Neuronal stem cell (in vitro differentiated cells): ENCODE data around the gene CLHC1.
A peak's percentile ranks its signal among the peaks of the same experiment; 100 is the strongest.

Experiments used
- DNase-seq: peaks from one replicate; pipeline ENCODE4 v3.0.0-alpha.2; 2013; ENCODE audit warnings: low spot score
- H2AFZ ChIP-seq: one replicate; pipeline ENCODE4 v1.6.1; 2013; ENCODE audit warnings: mild to moderate bottlenecking, low read length, inconsistent platforms
- H2AK5ac ChIP-seq: 2 replicates; pipeline ENCODE4 v1.6.1; 2013; ENCODE audit warnings: low read depth, mild to moderate bottlenecking, inconsistent platforms, low read length, moderate library complexity, mixed read lengths
- H2BK120ac ChIP-seq: 2 replicates; pipeline ENCODE4 v1.6.1; 2013; ENCODE audit warnings: low read depth, mild to moderate bottlenecking, inconsistent platforms, low read length, moderate library complexity, mixed read lengths
- H2BK12ac ChIP-seq: one replicate; pipeline ENCODE4 v1.6.1; 2013; ENCODE audit warnings: low read length, inconsistent platforms
- H2BK15ac ChIP-seq: 2 replicates; pipeline ENCODE4 v1.6.1; 2013; ENCODE audit warnings: mild to moderate bottlenecking, low read length, inconsistent platforms, mixed read lengths
- H2BK5ac ChIP-seq: one replicate; pipeline ENCODE4 v1.6.1; 2013; ENCODE audit warnings: inconsistent platforms, mild to moderate bottlenecking, low read length, moderate library complexity
- H3K14ac ChIP-seq: one replicate; pipeline ENCODE4 v1.6.1; 2013; ENCODE audit warnings: low read length, inconsistent platforms
- H3K18ac ChIP-seq: 2 replicates; pipeline ENCODE4 v1.6.1; 2013; ENCODE audit warnings: low read length, inconsistent platforms
- H3K23ac ChIP-seq: 2 replicates; pipeline ENCODE4 v1.6.1; 2013; ENCODE audit warnings: low read depth, mild to moderate bottlenecking, mixed read lengths, low read length, inconsistent platforms; ENCODE audit not compliant: poor library complexity
- H3K27ac ChIP-seq: replicated peaks from 3 replicates; pipeline ENCODE4 v1.5.1; 2013; ENCODE audit warnings: low read length, inconsistent platforms
- H3K27me3 ChIP-seq, 3 experiments: 2 replicates each; pipeline ENCODE4 v1.6.1; 2013; ENCODE audit warnings: low read length in 3 of 3, mild to moderate bottlenecking in 2 of 3, inconsistent platforms in 1 of 3, low read depth in 1 of 3, mixed read lengths in 1 of 3, moderate library complexity in 1 of 3; ENCODE audit not compliant: control insufficient read depth in 3 of 3, insufficient read depth in 3 of 3
- H3K36me3 ChIP-seq, 2 donors: replicated peaks in 1 of 2; 2 replicates each; pipeline ENCODE4 v1.6.1; 2013; ENCODE audit warnings: low read length in 2 of 2; ENCODE audit not compliant: control insufficient read depth in 2 of 2, insufficient read depth in 2 of 2
- H3K4ac ChIP-seq: 2 replicates; pipeline ENCODE4 v1.6.1; 2013; ENCODE audit warnings: inconsistent platforms, mild to moderate bottlenecking, low read length, moderate library complexity
- H3K4me1 ChIP-seq, 2 donors: 1 replicate in 1 of 2; 2 replicates in 1 of 2; pipeline ENCODE4 v1.6.1; 2013; ENCODE audit warnings: low read length in 2 of 2, low read depth in 1 of 2; ENCODE audit not compliant: control insufficient read depth in 2 of 2, insufficient read depth in 1 of 2
- H3K4me2 ChIP-seq: one replicate; pipeline ENCODE4 v1.6.1; 2013; ENCODE audit warnings: mild to moderate bottlenecking, low read length, inconsistent platforms; ENCODE audit not compliant: insufficient read depth, poor library complexity, severe bottlenecking
- H3K4me3 ChIP-seq, 2 donors: 2 replicates each; pipeline ENCODE4 v1.5.1; 2013; ENCODE audit warnings: low read length in 2 of 2, mild to moderate bottlenecking in 2 of 2, inconsistent platforms in 1 of 2, moderate library complexity in 1 of 2
- H3K79me1 ChIP-seq: one replicate; pipeline ENCODE4 v1.6.1; 2013; ENCODE audit warnings: low read depth, mild to moderate bottlenecking, inconsistent platforms, low read length, moderate library complexity
- H3K9ac ChIP-seq: one replicate; pipeline ENCODE4 v1.6.1; 2013; ENCODE audit warnings: mild to moderate bottlenecking, low read depth, low read length, inconsistent platforms; ENCODE audit not compliant: poor library complexity
- H3K9me3 ChIP-seq, 2 donors: replicated peaks in 1 of 2; 2 replicates each; pipeline versions ENCODE3 to v1.6.1; 2013; ENCODE audit warnings: low read length in 2 of 2, mild to moderate bottlenecking in 2 of 2, inconsistent platforms in 1 of 2, low read depth in 1 of 2, mixed read lengths in 1 of 2, moderate library complexity in 1 of 2; ENCODE audit not compliant: control insufficient read depth in 2 of 2, insufficient read depth in 1 of 2
- H4K8ac ChIP-seq: one replicate; pipeline ENCODE4 v1.6.1; 2013; ENCODE audit warnings: low read depth, mild to moderate bottlenecking, inconsistent platforms, low read length, moderate library complexity
- H4K91ac ChIP-seq: one replicate; pipeline ENCODE4 v1.6.1; 2013; ENCODE audit warnings: low read length, low read depth, mild to moderate bottlenecking, inconsistent platforms; ENCODE audit not compliant: poor library complexity
- WGBS, 2 donors: extraction: QIAGEN DNeasy Blood & Tissue Kit; methylation state at CpG; one replicate each; pipeline ENCODE4 v1.1.7; 2013; ENCODE audit warnings: missing lambda C conversion rate in 2 of 2, mixed read lengths in 1 of 2; ENCODE audit not compliant: insufficient read length in 2 of 2, insufficient replicate concordance in 1 of 2; ENCODE audit errors: extremely low coverage in 2 of 2; 5-methylcytosine and 5-hydroxymethylcytosine counted together

CLHC1 gene

GRCh38 chr2:55169915-55170314 lies 62.2 kb downstream of the CLHC1 start:
- Histone ChIP-seq H3K4me1 (peaks cover 6 to 17% of the 10 kb centered on the region in 2 donors), H3K27ac (no peak overlapping the region), H3K9ac (no peak overlapping the region), H3K23ac (no peak overlapping the region), H2AFZ (no peak overlapping the region), H2BK12ac (no peak overlapping the region), H3K4me2 (no peak overlapping the region), H2BK5ac (no peak overlapping the region), H3K9me3 (no peaks in the 10 kb centered on the region), H3K4ac (no peak overlapping the region), H4K8ac (no peak overlapping the region), H3K27me3 (no peaks in the 10 kb centered on the region), H3K14ac (no peak overlapping the region), H2BK120ac (no peak overlapping the region), H2AK5ac (no peak overlapping the region), H3K4me3 (no peak overlapping the region), H2BK15ac (no peak overlapping the region), H3K18ac (no peak overlapping the region), H3K79me1 (no peaks in the 10 kb centered on the region), H4K91ac (no peak overlapping the region), H3K36me3 (no peaks in the 10 kb centered on the region)
- no peak for DNase-seq
- no CpG with 5 or more reads among the region's 3 CpGs for WGBS, 2 donors

GRCh38 chr2:55169359-55169758 lies 62.7 kb downstream of the CLHC1 start:
- Histone ChIP-seq H3K79me1 (no peaks in the 10 kb centered on the region), H2BK120ac (no peak overlapping the region), H3K27me3 (no peaks in the 10 kb centered on the region), H3K27ac (no peak overlapping the region), H3K9me3 (no peaks in the 10 kb centered on the region), H3K36me3 (no peaks in the 10 kb centered on the region), H2BK5ac (no peak overlapping the region), H3K14ac (no peak overlapping the region), H4K8ac (no peak overlapping the region), H3K4me3 (no peak overlapping the region), H2BK15ac (no peak overlapping the region), H3K9ac (no peak overlapping the region), H3K4me2 (no peak overlapping the region), H3K18ac (no peak overlapping the region), H3K4ac (no peak overlapping the region), H2AFZ (no peak overlapping the region), H2AK5ac (no peak overlapping the region), H4K91ac (no peak overlapping the region), H3K23ac (no peak overlapping the region), H2BK12ac (no peak overlapping the region), H3K4me1 (peaks cover 6 to 17% of the 10 kb centered on the region in 2 donors)
- no peak for DNase-seq
- WGBS, 2 donors, result no CpG with 5 or more reads among the region's 1 CpG

- no peak overlapping the region for H3K9ac ChIP-seq
- no peak overlapping the region for H3K4me3 ChIP-seq
- WGBS, 2 donors, result no CpG with 5 or more reads among the region's 6 CpGs
- no peaks in the 10 kb centered on the region for H3K79me1 ChIP-seq
- no peak overlapping the region for H3K23ac ChIP-seq
- H3K9me3 ChIP-seq, result no peaks in the 10 kb centered on the region
- H3K4ac ChIP-seq, result no peak overlapping the region
- peak overlapping the region; percentile 61 for H2AFZ ChIP-seq
- no peaks in the 10 kb centered on the region for H3K36me3 ChIP-seq
- H3K4me2 ChIP-seq, result no peak overlapping the region
- H3K4me1 ChIP-seq, result peaks cover 6 to 23% of the 10 kb centered on the region in 2 donors
- no peak overlapping the region for H2BK5ac ChIP-seq
- no peaks in the 10 kb centered on the region for H3K27me3 ChIP-seq
- H2BK15ac ChIP-seq, result no peak overlapping the region
- H4K8ac ChIP-seq, result no peak overlapping the region
- no peak overlapping the region for H3K18ac ChIP-seq
- DNase-seq, result no peak
- no peak overlapping the region for H4K91ac ChIP-seq
- no peak overlapping the region for H2BK12ac ChIP-seq
- H3K14ac ChIP-seq, result no peak overlapping the region
- no peak overlapping the region for H2BK120ac ChIP-seq
- H2AK5ac ChIP-seq, result no peak overlapping the region
- no peak overlapping the region for H3K27ac ChIP-seq
Observed at GRCh38 chr2:55168221-55169154, 63.6 kb downstream of the CLHC1 start.

- Histone ChIP-seq H3K4me1 (peaks cover 22 to 37% of the 10 kb centered on the region in 2 donors), H3K4me2 (no peak overlapping the region), H3K9ac (no peak overlapping the region), H3K4ac (no peak overlapping the region), H2BK120ac (no peak overlapping the region), H4K91ac (no peak overlapping the region), H2AFZ (no peak overlapping the region), H2AK5ac (no peak overlapping the region), H3K23ac (no peak overlapping the region), H3K18ac (no peak overlapping the region), H2BK5ac (no peak overlapping the region), H4K8ac (no peak overlapping the region), H3K36me3 (no peaks in the 10 kb centered on the region), H3K14ac (no peak overlapping the region), H3K27me3 (no peaks in the 10 kb centered on the region), H3K79me1 (no peaks in the 10 kb centered on the region), H2BK15ac (no peak overlapping the region), H2BK12ac (no peak overlapping the region), H3K4me3 (no peak overlapping the region), H3K9me3 (no peaks in the 10 kb centered on the region), H3K27ac (no peak overlapping the region)
- no CpG with 5 or more reads among the region's 1 CpG for whole genome bisulfite sequencing, 2 donors
- DNase-seq, result no peak
Observed at GRCh38 chr2:55165626-55166025, 66.5 kb downstream of the CLHC1 start.
